GM12865 (cell line): Measurements from ENCODE around the gene NYNRIN.

Source experiments
- DNase-seq: peaks from one replicate; pipeline ENCODE4 v3.0.0; 2010; ENCODE audit warnings: low read depth
- H3K4me3 ChIP-seq: 2 replicates; pipeline ENCODE4 v1.5.1; 2011; ENCODE audit warnings: mild to moderate bottlenecking, low read depth, low read length, control low read depth
- CTCF ChIP-seq: IDR thresholded peaks from 2 replicates; pipeline ENCODE4 v1.5.1; 2011; ENCODE audit warnings: low read length, control low read depth, low read depth, inconsistent platforms; ENCODE audit not compliant: insufficient read depth; ENCODE audit errors: missing control alignments

NYNRIN gene

GRCh38 chr14:24378327-24378726 lies 20.5 kb upstream of the NYNRIN start:
- H3K4me3 ChIP-seq = no peak overlapping the region
- TF ChIP-seq CTCF = no peak
- no peak for DNase-seq

GRCh38 chr14:24378981-24379906 lies 19.6 kb upstream of the NYNRIN start:
- no peak for TF ChIP-seq CTCF
- H3K4me3 ChIP-seq = no peak overlapping the region
- DNase-seq = no peak

GRCh38 chr14:24379907-24380730 lies 18.7 kb upstream of the NYNRIN start:
- DNase-seq = no peak
- H3K4me3 ChIP-seq = no peak overlapping the region
- TF ChIP-seq CTCF = no peak

- no peak for DNase-seq
- TF ChIP-seq CTCF = no peak
- no peak overlapping the region for H3K4me3 ChIP-seq
Measured at GRCh38 chr14:24381363-24382063, 17.3 kb upstream of the NYNRIN start.

GRCh38 chr14:24382064-24382371 lies 16.8 kb upstream of the NYNRIN start:
- no peak overlapping the region for H3K4me3 ChIP-seq
- TF ChIP-seq CTCF = no peak
- DNase-seq = no peak

GRCh38 chr14:24384169-24384568 lies 14.6 kb upstream of the NYNRIN start:
- no peak for DNase-seq
- TF ChIP-seq CTCF = no peak
- no peak overlapping the region for H3K4me3 ChIP-seq
